ELF-1 (cell line): Measurements from ENCODE around the gene HSD17B8.

ENCODE experiments used
- DNase-seq: peaks from one replicate; pipeline ENCODE4 v3.0.0-alpha.2; 2016; ENCODE audit warnings: low read depth, low spot score

The HSD17B8 gene

DNA sequence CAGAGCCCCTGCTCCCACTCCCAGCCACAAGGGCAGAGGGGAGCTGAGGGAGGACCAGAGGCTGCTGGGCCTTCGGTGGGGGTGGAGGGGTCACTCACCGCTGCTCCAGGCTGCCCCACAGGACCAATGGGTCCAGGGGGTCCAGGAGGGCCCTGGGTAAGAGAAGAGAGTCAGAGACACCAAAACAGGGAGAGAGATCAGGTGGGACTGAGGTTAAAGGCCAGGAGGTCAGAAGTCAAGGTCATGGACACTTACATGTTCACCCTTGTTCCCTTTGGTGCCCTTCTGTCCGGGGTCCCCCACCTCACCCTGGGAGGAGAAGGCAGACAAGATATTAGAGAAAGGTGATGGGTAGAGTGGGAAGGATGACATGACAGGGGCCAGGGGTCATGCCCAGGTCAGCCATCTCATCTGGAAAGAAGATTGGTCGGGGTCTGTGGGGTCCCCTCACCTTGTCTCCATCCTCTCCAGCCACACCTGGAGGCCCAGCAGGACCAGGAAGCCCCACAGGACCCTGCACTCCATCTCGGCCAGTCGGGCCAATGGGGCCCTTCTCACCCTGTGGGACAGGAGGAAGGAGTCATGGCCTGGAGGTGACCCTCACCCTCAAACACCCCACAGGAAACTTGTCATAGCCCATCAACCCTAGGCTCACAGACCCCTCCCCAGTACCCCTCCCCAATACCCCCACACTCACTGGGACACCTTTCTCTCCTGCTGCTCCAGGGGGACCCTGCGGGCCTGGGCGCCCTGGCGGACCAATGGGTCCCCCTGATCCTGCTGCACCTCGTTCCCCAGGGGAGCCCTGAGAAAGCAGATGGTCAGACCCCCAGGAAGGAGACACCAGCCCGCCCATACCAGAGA is 33.2 kb upstream of the HSD17B8 start:
- DNase-seq = no peak

DNA sequence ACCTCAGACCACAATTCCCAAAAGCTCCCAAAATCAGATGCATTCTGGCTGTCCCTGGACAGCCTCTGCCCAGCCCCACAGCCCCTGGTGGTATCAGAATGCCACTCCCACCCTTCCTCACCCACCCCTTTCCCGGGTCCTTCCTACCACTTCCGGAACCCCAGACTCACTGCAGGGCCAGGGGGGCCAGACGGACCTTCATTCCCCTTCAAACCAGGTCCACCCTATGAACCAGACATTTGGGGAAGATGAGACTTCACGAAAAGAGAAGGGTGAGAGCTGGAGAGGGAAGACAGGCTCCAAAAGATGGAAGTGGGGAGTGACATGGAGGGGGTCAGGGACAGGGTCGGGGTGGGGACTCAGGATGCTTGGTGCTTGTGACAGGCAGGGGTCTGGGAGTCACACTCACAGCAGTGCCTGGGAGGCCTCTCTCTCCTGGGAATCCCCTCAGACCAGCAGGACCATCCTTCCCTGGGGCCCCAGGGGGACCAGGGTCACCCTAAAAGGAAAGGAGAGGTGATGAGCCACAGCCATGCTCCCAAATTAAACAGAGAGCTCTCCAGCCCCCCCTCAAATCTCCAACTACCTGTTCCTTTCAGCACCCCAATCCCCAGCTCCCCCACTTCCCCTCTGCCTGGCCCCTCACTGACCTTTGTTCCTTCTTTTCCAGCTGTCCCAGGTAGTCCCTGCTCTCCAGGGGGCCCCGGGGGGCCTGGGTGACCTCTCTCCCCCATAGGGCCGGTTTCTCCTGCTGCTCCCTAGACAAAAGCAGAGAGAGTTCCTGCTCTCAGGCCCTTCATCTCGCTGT is 32.4 kb upstream of the HSD17B8 start:
- no peak for DNase-seq

DNA sequence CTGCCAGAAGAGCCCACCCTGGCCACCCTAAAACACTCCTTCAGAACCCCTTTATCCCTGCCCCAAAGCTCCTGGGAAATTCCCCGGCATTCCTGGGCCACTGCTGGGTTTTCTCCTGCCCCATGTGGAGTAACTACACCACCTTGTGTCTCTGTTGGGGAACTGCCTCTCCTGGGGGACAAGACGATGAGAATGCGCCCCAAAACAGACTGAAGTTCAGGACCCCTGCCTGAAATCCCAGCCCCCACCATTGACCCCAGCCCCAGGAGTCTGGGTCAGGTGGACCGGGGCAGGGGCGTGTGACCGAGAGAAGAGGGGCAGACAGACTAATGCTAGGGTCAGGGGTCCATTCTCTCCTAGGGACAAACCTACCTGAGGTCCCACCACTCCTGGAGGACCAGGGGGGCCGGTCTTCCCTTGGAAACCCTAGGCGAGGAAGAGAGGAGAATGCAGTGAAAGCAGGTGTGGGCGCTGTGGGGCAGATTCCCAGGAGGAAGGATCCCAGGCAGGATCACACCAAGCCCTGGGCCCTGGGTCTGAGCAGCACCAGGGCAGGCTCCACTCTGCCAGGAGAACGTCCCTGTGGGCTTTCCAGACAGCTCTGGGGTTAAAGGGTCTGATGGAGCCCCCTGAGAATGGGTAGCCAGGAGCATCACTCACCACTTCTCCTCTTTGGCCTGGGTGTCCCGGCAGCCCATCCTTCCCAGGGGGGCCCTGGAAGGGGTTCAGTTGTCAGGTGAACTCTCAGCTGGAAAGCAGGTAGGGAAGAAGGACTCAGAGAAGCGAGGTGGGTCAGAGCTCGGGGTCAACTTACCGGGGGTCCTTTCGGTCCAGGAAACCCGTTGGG is 31.5 kb upstream of the HSD17B8 start:
- no peak for DNase-seq

DNA sequence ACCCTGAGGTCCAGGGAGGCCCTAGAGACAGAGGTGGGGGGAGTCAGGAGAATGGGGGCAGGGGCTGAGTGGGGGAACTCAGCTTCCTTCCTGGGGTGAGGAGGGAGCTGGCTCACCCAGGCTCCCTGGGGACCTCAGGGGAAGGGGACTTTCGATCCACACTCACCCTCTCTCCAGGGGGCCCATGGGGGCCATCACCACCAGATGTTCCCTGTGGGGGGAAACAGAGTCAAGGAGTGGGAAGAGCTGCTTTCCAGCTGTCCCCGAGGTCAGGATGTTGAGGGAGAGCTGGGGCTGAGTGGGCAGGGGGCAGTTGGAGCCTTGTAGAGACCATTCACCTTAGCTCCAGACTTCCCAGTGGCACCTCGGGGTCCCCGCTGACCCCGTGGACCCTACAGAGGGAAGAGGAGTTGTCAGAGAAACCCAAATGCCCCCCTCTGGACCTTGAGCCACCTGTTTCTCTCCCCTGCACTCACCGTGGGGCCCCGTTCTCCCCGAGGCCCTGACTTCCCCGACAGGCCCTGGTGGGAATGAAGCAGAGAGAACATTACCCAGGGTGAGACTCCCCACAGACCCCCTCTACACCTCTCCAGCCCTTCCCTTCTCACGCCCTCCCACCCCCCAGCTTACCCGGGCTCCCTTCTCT is 30.8 kb upstream of the HSD17B8 start:
- no peak for DNase-seq

DNA sequence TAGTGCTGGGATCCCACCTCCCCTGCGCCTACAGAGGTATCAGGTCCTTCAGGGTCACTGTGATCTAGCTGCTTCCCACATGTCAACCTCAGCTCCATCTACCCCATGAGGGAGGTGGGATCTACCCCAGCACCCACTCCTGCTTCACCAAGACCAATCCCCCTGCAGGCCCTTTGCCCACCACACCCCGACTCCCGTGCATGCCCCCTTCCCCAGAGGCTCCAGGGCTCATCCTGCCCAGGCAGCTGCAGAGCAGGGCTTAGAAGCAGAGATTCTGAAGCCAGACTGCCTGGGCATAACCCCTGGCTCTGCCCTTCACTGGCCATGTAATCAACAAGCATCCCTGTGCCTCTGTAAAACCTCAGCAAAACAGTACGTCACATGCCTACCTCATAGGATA is 29.7 kb upstream of the HSD17B8 start:
- no peak for DNase-seq

DNA sequence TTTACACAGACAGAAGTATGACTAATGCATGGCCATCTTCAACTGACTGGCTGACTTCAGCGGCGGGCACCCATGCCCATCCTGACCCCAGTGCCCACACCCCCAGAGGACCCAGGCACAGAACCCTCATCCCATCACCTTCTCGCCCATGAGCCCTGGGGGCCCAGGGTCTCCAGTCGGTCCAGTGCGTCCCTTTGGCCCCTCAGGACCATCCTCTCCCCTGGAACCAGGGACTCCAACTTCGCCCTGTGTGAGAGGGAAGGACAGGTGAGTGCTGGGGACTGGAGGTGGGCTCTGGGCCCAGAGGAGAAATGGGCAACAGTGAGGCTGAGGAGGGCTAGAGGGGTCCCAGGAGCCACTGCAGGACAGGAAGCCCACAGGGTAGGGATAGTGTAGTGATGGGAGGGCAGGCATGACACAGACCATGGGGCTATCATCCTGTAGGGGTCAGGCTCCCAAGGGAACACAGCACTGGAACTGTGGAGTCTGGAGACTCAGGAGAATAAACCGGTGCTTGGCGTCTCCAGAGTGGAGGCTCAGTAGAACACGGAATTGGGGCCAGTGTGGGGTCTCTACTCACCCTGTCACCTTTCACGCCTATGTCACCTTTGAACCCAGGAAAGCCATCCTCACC is 28.9 kb upstream of the HSD17B8 start:
- no peak for DNase-seq

DNA sequence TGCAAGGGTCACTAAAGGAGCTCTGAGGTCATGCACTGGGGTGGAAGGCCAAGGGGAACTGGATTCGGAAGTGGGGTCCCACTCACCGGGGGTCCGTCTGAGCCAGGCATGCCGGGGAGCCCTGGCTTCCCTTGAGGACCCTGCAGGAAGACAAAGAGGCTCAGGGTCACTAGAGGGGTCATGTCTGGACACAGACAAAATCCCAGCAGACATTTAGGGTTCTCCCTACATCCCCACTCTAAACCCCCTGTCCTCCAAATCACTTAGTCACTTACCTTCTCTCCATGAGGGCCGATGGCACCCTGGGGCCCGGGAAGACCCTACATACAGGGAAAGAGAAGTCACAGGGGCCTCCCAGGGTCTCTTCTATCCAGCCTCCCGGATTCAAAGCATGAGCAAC is 27.5 kb upstream of the HSD17B8 start:
- DNase-seq = no peak

DNA sequence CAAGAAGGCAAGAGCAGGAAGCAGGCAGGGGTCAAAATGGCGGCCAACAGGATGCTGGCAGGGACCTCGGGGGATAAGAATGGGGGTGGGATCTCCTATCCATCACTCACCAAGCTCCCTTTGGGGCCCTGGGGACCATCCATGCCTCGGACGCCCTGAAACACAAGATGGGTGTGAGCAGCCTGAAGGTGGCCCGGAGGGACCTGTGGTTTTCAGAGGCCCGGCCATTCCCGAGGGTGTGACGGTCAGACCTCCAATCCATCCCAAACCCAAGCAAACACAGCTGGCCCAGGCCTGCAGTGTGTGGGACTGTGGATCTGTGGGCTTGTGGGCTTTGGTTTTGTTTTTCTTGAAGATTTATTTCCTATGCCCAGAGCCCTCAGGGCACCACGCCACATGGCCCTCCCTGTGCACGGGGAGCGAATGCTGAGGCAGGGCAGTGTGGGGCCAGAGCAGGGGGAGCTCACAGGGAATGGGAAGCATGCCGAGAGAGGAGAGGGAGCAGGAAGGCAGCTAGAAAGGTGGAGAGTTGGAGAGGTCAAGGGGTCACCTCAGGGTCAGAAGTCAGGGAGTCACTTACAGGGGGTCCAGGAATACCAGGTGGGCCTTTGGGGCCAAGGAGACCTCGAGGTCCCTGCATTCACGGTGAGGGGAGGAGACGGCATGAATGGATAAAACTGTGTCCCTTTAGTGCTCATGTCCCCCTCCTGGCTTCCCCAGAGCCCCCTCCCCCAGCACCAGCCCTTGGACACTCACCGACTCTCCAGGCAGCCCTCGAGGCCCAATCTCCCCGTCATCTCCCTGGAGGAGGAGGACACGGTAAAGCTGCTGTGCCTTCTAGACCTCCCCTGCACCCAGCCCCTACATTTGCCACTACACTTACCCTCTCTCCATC is 26.7 kb upstream of the HSD17B8 start:
- no peak for DNase-seq

DNA sequence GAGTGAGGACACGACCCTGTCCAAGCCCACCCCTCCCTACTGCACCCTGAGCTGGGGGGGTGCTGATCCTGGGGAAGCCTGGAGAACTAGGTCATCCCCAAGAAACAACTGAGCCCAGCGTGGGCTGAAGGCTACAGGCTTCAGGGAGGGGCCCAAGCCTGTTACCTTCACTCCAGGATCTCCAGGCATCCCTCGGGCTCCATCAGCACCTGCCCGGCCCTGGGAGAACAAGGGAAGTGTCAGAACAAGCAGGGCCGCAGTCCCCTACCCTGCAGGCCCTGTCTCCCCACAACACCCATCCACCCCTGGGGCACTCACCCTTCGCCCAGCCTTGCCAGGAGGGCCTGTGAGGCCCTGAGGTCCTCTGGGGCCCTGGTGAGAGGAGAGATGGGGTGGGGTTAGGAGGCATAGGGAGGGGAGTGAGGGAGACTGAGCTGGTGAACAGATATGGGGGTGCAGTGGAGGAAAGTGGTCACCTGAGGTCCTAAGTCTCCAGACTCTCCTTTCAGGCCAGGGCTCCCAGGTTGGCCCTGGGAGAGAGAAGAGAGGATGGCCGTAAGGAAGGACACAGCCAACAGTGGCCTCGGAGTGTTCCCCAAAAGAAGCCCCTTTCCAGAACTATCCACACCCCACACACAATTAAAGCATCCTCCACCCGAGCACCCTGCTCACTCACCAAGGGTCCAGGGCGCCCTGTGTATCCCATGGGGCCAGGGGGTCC is 25.5 kb upstream of the HSD17B8 start:
- DNase-seq = no peak

DNA sequence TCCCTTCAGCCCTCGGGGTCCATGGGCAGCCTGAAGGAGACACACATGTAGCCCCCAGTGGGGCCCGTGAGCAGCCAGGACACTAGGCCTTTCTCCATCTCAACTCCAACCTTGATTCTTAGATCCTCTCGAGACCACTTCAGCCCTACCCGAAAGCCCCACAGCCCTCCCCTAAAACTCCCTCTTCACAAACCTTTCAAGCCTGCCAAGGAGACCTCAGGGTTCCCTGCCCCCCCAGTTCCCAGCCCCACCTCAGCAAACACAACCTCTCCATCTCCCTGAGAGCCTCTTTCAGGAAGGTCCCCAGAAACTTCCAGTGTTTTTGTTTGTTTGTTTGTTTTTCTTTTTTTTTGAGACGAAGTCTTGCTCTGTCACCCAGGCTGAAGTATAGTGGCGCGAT is 23.3 kb upstream of the HSD17B8 start:
- DNase-seq = no peak

DNA sequence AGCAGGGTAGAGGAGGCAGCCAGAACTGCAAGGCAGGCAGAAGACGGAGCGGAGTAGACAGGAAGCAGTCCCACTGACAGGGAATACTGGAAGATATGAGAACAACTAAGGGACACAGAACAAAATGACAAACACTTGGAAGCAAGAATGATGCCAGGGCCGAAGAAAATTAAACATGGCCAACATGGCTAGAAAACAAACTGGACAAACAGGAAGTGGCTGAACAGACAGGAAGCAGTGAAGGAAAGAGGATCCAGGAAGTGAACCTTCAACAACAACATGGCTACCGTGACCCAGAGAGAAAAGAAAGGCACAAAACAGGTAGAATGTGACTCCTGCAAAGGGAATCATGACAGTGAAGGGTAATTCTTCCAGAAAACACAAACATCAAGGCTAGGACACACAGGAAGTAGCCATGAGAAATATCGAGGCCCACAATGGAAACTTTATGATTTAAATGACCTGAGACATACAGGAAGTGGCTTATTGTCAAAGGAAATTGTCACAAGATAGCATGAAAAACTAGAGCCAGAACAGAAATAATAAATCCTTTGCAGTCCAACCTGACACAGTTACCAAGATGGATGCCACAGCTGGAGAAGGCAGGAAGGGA is 21.3 kb upstream of the HSD17B8 start:
- no peak for DNase-seq

DNA sequence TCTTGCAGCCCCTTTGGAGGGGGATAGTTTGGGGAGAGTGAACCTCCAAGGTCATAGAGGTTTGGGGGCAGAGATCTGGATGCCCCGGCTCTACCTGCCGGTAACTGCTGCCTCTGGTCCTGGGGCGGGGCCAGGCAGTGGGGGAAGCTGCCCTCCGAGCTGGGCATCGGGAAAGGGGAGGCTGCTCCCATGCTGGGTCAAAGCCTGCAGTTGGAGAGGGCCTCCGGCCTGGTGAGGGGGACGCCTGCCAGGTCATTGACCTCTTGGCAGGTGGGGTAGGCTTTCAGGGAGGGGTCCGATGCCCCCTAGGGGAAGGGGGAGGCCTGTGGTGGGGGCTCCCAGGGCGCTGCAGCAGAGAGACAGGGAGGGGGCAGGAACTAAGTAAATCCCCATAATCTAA is 19.3 kb upstream of the HSD17B8 start:
- no peak for DNase-seq

DNA sequence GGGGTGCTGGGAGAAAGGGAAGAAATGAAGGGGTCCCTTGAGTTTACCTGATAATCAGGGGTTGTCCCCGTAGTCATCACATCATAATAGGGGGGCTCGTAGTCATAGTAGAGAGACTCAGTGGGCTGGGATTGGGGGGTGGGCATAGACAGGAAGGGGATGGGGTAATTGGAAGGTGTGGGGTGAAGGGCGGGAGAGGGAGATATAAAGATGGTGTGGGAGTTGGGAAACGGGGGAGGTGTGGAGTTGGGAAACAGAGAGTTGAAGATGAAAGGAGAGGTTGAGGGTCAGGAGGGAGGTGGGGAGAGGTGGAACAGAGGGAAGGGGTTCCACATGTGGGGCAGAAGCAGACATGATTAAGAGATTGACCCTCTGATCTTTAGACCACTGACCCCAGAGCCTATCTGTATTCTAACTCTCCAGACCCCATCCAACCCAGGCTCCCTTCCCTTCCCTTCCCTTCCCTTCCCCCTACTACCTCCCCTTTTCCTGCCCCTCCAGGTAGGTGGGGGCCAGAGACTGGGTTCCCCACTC is 18.7 kb upstream of the HSD17B8 start:
- no peak for DNase-seq

DNA sequence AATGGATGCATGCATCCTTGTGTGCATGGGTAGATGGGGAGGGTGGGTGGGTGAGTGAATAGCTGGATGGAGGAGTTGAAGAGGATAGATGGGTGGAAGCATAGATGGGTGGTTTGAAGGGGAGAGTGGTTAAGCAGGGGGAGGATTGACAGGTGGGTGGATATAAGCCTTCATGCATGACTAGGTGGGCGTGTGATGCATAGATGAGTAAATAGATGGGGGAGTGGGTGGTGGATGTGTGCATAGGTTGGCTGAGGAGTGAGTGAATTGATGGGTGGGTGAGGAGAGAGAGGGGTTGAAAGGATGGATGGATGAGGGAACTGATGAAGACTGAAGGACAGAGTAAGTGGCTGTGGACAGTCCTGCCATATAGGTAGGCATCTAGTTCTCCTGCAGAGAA is 16.6 kb upstream of the HSD17B8 start:
- no peak for DNase-seq

DNA sequence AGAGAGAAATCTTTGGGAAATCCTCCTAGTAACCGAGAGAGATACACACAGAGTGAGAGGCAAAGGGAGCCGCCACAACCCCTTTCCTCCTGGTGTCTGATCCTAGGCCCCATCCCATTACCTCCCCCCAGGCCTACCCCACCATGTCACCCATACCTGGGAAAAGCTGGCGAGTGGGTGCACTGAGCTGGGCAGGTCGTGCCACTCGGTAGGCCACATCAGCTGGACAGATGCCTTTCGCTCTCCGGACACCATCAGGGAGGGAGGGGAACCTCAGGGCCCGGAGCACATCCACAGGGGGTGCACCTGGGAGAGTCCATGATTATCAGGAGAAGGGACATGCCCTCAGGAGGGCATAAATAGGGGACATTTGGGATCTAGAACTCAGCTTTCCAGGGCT is 15.3 kb upstream of the HSD17B8 start:
- no peak for DNase-seq

DNA sequence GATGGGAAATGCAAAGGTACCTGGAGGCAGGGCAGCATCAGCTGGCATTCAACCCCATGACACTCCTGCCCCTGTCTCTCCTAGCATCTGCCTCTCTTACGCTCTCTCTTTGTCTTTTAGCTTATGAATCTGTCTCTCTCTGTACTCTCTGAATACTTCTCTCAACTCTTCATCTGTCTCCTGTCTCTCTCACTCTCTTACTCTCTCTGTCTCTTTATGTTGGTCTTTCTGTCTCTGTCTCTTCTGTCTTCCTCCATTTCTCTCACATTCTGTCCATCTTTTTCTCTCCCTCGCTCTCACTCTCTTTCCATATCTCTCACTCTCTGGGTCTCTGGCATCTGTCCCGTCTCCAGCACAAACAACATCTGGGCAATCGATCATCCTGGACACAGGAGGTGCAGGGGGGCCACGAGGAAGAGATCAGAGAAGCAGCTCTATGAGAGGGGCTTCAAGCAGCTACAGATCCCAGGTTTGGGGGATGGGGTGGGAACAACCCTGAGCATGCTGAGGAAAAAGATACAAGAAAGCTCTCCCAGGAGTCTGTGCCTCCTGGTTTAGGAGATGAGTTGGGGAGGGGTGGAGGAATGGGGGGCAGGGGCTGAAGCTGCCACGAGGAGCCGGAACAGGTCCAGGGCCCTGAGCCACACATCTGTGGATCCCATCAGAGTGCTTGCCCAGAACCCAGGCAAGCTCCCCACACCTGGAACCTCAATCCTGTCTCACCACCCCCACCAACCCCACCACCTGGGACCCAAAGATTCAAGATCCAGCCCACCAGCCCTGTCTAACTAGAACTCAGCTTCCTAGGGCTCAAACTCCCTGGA is 14.6 kb upstream of the HSD17B8 start:
- DNase-seq = no peak

DNA sequence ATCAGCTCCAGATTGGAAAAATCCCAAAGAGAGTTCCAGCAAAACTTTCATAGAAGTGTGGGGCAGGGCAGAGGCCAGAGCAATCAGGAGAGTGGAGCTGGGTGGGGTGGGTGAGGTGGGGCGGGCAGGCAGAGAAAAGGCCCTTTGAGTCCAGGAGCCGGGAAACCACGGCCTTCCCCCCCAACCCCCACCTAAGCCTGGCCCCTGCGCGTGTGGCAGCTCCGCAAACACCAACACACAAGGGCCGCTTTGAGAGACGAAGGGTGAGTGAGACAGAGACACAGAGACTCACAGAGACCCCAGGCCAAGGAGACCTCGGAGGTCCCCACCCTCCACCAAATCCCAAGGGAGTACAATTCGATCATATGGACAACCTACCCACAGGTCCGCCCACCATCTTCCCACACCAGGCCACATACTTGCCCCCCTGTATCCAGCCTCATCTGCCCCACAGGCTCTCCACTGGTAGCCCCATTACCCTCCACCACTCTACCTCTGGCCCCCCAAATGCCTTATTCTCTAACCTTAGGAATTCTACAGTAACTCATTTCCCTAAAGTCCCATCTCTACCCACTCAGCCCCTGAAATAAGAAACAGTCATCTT is 13.8 kb upstream of the HSD17B8 start:
- no peak for DNase-seq
